ENCODE data around the gene LRATD1.
"Not testable (repeated sequence)": the region's sequence is repeated elsewhere in the genome, so short reads cannot be mapped to it uniquely, and the experiment has no call there.

LRATD1 gene, protein sequence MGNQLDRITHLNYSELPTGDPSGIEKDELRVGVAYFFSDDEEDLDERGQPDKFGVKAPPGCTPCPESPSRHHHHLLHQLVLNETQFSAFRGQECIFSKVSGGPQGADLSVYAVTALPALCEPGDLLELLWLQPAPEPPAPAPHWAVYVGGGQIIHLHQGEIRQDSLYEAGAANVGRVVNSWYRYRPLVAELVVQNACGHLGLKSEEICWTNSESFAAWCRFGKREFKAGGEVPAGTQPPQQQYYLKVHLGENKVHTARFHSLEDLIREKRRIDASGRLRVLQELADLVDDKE

DNA sequence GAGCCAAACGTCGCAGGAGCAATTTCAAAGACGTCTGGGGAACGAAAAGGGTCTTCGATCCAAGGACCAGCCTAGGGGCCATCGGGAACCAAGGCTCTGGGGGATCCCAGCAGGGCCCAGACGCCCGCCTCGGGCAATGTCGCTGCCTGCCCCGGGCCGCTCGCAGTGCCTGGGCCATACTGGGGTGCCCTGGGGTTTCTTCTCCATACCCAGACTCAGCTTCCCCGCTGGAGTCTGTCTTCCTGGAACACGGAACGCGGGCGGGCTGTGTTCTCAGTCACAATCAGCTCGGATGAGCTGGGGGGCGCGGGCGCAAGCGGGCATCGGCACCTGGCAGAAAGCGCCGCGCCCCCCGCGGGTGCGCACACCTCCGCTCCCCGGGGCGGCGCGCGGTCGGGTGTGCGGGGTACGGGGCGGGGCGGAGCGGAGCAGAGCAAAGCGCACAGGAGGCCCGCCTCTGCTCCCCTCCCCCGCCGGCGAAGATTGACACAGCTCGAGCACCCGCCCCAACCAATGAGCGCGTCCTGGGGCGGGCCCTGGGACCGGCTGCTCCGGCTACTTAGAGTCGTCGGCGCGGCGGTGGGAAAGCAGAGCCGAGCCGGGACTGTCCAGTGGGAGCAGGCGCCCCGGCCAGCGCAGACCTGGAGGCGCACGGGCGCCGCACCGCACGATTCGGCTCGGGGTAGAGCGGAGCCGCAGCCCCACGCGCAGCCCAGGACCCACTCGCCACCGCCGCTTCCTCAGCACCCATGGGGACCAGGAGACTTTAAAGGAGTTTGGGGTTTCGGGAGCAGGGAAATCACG lies at the start of gene LRATD1:
TSS of gene LRATD1 (plus strand) at position 585 of the 804 bp plus-strand sequence. CDS start 1,263 bp downstream, outside the sequence.
- DNase-seq, result peak; percentile 84

DNA sequence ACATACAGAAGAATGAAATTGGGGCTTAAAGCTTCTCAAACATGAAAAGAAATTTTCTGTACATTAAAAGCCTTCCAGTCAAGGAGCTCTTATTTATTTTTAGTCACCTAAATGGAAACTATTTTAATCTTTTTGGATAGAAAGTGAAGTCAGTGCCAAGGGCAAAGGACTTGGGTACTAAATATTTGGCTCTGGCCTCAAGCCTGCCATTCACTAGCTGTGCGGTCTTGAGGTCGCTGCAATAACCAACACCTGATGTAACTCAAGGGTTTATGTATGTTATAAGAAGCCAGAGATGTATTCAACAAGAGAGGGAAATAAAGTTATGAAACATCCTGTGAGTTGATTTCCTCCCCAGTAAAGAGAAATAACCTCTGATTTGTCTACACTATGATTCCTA lies 49.5 kb upstream of the LRATD1 start:
- no peak for DNase-seq

DNA sequence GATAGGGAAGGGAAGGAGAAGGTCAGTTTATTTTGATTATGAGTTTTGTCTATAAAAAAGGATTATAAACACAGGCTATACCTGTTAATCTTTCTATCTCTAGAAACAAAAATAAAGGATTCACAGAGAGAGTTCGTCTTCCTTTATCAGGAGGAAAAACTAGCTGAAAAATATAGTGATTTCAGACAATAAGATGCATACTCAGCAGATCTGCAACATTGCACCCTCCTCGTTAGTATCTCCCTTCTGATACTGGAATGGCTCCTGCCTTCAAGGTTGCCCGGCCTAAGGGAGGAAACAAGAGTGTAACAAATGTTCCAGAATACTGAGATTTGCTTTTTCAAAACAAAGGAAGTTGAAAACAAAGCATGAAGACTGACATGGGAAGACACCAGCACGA lies 48.7 kb upstream of the LRATD1 start:
- DNase-seq, result no peak

DNA sequence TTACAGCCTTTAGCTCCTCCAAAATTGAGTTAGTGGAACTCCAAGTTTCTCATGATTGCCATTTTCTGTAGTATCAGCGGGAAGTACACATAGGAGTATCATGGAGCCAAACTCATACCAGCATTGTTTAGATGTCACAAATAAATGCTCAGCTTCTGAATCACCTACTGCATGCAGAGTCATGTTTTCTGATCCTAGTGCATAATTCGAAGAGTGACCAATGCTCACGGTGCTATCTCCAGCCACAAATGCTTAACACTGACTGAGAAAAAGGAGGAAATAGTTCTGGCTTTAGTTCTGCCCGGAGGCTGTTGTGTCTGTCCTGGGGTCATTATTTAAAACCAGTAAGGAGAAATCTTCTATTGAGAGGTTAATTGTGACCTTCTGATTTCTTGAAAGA lies 45.4 kb upstream of the LRATD1 start:
- DNase-seq, result no peak

DNA sequence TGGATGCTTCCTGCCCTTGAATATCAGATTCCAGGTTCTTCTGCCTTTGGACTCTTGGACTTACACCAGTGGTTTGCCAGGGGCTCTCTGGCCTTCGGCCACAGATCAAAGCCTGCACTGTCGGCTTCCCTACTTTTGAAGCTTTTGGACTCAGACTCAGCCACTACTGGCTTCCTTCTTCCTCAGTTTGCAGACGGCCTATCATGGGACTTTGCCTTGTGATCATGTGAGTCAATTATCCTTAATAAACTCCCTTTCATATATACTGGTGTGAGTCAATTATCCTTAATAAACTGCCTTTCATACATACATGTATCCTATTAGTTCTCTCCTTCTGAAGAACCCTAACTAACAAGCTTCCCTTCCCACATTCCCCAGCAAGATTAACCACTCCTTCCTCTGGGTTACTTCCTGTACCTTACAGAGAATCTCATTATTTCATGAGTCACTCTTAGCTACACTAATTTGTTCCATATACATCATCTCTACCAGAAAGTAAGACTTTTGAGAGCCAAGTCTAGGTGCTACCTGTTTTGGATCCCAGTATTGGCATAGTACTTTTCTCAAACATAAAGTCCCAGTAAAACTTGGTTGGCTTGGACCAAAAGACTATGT lies 31.3 kb upstream of the LRATD1 start:
- no peak for DNase-seq

DNA sequence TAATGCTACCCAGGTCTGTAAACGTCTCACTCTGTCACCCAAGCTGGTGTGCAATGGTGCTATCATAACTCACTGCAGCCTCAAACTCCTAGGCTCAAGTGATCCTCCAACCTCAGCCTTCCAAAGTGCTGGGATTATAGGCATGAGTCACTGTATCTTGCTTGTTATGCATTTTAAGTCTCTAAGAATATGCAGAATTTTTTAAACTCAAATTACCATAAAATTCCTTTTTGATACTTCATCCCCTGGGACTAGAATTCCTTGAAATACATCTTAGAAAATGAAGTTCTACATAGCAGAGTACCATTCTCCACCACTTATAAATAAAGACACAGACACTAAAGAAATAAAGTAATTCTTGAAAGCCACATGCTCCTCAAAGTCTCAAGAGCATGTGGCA lies 30.2 kb upstream of the LRATD1 start:
- no peak for DNase-seq

DNA sequence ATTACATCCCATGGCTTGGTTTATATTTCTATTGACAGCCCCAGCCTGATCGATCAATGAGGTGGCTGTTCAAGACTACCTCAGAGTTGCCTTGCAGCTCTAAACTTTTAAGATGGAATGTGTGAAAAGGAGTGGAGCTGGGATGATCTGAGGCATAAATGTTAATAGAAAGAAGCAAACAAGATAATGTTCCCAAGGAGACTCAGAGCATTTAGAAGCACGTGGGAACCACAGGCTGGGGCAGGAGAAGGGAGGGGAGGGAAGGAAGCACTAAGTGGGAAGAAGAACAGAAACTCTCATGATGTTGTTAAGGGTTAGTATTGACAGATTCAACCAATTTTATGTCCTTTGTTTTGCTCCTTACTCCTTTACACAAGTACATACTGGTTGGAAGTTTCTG lies 28.8 kb upstream of the LRATD1 start:
- no peak for DNase-seq

DNA sequence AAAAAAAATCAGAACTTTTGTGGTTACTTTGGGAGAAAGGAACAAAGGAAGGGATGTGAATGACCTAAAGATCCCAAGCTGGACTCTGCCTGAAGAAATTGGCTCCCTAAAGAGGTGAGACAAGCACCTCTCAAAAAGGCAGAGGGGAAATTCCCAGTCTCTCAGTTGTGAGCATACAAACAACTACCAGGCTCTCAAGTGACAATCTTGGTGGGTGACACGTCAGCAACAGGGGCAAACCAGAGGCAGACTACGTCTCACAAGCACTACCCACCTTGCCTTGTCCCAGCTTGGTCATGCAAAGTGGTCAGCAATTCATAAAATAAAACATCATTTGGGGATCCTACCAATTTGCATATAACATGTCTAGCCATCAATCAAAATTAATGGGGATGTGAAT lies 24.3 kb upstream of the LRATD1 start:
- no peak for DNase-seq

DNA sequence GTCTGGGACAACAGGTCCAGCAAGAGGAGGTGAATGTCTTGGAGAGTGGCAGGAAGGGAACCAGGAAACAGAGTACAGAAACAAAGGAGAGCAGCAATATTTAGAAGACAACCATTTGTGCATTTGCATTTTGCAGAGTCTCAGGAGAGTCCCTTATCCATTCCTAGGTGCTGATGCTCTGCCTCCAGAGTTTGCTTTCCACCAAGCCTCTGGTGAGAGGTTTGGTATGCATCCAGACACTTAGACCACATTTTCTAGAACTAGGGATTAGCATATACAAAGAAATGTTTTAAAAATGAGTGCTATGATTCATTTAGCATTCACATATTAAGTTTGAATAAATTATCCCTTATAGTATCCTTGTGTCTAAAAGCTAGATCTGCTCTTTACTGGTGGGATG lies 18.5 kb upstream of the LRATD1 start:
- DNase-seq, result no peak

DNA sequence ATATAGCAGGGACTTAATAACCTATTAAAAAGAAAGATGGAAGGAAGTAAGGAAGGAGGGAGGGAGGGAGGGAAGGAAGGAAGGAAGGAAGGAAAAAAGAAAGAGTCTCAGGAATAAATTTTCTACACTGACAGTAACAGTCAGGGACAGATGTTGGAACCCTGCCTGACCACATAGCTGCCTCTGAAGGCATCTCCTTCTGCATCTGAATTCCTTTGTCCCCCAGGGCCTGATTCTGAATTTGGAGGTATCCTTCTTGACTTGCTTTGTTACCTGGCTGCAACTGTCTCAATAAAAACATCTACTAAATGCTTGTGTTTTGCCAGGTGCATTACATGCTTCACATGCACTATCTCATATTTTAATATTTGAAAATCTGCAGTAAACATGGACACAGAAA lies 17.4 kb upstream of the LRATD1 start:
- no peak for DNase-seq

DNA sequence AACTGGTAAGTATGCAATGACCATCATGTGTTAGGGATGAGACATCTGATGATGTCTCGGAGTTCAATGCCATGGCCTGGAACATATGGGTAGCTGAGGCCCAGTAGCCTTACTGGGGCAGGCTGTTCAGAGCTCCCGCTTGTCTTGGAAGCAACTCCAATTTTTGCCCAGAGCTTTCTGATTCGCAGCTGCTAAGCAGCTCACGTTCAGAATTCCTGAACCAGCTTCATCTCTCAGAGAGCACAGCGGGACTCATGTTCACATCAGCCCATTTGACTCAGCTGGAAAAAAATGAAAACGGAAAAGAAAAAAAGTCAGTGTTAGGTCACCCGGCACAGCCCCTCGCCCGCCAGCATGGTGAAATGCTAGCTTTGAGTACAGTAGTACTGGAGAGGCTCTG lies 16.8 kb upstream of the LRATD1 start:
- DNase-seq, result no peak

DNA sequence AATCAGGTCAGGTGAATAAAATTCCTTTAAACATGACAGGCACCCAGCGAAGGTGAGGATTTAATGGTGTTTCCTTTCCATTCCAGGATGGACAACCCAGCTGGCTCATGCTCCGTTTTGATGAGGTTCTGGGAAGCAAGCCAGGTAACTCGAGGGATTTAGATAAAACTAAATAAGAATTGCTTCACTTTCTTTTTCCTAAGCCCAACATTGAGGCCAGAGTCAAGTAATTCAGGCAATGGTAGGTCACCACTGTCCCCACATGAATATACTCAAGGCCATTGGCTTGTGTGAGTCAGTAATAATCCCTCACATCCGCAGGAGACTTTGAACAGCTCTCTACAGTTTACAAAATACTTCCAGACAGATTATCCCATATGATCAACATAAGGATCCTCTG lies 16.2 kb upstream of the LRATD1 start:
- DNase-seq, result no peak

DNA sequence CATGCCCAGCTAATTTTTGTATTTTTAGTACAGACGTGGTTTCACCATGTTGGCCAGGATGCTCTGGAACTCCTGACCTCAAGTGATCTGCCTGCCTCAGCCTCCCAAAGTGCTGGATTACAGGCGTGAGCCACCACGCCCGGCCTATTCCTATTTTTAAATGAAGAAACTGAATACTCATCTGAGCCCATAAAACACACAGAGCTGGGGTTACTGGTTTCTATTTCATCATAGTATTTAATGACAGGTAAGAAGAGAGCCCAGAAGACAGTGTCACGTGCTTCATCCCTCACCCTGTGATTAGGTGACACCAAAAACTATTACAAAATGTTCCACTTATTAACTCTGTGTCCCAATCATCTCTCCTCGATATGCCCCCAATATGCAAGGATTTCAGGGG lies 15.6 kb upstream of the LRATD1 start:
- DNase-seq, result no peak

DNA sequence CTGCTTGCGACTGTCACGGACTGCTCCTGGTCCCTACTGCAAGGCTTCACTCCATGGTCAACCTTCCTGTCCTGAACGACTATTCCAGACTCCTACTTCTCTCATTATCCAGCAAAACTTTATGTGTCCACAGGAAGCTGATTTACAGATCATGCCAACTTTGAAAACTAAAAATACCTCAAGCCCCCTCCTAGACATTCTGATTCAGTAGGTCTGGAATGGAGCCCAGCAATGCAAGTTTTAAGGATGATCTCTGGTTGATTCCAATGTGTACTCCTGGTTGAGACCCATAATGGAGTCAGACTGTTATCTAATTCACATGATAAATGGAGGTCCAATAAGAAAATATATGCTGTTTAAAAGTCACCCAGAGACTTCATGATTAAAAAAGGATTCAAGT lies 13.1 kb upstream of the LRATD1 start:
- no peak for DNase-seq

DNA sequence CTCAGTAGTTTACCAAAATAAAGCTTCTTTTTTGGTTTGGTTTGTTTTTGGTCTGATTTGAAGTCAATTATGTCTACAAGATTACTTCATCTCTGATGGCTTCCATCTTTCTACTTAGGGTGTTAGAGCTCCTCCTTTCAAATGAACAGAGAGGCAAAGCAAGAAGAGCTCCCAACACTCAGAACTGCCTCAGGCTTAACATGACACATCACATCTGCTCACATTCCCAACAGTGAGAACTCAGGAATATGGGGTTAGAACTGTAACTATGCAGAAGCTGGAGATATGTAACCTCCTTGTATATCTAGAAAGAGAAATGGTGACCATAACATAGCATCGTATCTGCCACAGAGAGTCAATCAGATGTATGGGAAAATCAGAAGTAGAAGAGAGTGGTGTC lies 11.4 kb upstream of the LRATD1 start:
- DNase-seq, result no peak

DNA sequence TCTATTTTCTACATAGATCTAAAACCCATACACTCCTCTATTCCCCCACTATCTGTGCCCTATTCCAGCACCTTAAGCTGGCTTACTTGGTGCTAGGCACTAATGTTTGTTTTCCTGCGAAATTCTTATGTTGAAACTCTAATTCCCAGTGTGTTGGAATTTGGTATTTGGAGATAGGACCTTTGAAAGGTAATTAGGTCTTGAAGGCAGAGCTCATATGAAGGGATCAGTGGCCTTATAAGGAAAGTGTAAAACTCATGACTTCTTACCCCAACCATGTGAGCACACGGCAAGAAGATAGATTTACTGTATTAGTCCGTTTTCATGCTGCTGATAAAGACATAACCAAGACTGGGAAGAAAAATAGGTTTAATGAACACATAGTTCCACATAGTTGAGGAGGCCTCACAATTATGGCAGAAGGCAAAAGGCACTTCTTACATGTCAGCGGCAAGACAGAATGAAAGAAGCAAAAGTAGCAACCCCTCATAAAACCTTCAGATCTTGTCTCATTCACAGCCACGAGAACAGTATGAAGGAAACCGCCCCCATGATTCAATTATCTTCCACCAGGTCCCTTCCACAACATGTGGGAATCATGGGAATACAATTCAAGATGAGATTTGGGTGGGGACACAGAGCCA lies 10.5 kb upstream of the LRATD1 start:
- no peak for DNase-seq

DNA sequence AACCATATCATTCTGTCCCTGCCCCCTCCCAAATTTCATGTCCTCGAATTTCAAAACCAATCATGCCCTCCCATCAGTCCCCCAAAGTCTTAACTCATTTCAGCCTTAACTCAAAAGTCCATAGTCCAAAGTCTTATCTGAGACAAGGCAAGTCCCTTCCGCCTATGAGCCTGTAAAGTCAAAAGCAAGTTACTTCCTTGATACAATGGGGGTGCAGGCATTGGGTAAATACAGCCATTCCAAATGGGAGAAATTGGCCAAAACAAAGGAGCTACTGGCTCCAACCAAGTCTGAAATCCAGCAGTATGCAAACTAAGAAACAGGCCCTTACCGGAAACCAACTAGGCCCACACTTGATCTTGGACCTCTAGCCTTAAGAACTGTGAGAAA lies 10.0 kb upstream of the LRATD1 start:
- DNase-seq, result not testable (repeated sequence)

DNA sequence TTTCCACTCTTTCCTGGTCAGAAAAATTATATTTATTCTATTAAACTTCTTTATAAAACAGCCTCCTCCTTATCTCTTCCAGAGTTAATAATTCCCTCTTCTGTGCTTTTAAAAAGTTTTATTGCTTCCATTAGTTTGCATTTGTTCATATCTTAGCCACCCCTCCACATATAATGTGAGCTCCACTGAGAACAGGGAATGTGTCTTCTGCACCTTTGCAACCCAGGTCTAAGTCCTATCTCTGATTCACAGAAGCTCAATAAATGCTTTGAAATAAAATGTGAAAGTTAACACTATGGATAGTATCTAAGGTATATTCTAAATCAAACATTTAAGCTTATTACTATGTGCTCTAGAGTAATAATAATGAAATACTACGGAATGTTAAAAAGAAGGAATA lies 9.3 kb upstream of the LRATD1 start:
- DNase-seq, result no peak

DNA sequence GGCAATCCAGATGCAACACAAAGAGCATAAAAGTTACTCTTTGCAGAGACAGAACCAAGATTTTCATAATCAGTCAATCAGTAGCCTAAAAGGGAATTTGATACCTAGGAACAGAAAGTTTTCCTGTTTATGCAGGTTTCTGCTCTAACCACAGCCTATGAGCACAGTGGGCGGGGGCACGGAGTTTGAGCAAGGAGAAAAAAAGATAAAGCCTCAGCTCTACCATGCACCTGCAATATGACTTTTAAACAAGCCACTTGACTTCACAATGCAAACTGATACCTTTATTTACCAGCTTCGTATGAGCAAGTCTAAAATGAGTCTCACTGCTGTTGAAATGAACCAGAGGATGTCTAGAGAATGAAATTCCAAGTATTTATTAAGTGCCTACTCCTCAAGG lies 5.6 kb upstream of the LRATD1 start:
- DNase-seq, result peak; percentile 46

DNA sequence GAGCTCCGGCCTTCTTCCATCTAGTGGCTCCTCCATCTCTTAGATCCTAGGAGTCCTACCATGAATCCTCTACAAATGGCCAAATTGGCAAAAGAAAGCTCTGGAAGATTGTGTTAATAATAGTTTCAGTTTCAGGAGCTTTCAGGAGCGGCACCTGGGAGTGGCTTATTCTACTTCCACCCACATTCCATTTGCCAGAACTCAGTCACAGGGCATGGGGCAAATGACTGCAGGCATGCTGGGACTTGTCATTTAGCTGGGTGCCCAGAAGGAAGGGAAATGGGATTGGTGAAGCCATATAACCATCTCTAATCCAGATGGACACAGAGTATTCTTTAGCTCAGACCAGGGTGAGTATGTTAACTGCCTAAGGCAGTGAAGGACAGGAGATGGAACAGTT lies 3.6 kb upstream of the LRATD1 start:
- no peak for DNase-seq

DNA sequence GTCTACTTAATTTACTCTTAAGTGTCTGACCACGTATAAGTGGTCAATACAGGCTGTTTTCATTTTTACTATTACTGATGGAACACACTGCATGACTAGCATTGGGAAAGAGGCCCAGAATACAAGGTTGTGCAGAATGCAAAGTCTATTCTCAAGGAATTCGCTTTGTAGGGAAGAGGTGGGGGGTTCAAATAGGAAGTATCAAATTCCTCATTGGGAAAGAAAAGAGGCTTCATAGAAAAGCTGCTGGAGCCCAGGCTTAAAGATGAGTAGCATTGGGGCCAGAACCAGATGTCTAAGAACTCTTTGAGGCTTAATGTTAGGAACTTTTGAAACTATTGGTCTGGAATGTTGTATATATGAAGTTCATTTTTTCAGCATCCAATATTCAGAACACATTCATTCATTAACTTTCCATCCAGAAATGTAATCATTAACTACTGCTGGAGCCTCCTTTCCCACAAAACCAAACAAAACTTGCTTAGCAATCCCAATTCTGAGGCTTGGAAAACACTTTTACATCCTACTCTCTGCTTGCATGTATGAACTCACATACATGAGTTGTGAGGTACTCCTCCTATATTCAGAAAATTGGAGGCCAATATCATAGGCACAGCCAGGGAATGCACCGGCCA lies 994 bp upstream of the LRATD1 start:
- DNase-seq, result no peak

DNA sequence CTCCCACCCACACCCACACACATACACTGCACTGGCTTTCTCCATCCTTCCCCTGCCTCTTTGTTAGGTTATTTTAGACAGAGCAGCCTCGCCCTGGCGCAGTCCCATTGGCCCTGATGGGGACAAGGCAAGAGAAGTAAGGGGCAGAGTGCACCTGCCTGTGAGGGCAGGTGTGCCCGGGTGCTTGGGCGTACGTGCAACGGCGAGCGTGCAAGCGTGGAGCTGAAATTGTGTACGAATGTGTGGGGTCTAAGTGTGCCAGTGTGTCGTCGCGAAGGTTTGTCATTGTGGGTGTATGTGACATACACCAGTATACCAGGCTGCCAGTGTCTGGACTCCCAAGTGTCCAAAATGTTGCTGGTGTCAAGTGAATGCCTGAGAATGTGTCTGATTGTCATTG lies 544 bp downstream of the LRATD1 start:
- no peak for DNase-seq

DNA sequence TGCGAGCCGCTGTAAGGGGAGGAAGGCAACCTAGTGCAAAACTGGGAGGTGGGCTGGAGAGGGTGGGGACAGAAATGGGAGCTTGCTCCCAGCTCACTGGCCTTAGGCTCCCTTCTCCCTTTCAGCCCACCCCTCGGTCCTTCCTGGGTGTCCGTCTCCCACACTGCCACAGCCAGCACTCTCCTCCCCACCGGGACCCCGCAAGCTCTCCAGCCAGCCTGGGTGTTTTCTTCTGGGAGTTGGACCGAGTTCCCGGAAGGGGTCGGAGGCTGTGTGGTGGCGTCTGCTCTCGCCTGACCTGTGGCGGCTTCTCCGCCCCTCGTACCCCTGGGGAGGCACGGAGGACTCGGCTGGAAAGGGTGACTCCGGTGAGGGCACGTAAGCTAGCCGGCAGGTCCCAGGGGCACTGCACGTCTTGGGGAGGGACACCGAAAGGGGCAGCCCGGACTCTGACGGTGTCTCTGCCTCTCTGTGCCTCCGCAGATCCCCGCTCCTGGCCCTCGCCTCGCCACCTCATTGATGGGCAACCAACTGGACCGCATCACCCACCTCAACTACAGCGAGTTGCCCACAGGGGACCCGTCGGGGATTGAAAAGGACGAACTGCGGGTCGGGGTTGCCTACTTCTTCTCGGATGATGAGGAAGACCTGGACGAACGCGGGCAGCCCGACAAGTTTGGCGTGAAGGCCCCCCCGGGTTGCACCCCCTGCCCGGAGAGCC lies 1.1 kb downstream of the LRATD1 start:
- DNase-seq, result no peak

All from NCI-H1417 treated with DMSO at 0.1 percent for 48 hours (cell line).